CMK (cell line): Measurements from ENCODE around the gene CNKSR3.

ENCODE experiments used
- DNase-seq: peaks from one replicate; pipeline ENCODE4 v3.0.0-alpha.2; 2010; ENCODE audit warnings: low read depth

CNKSR3 gene

GRCh38 chr6:154345811-154346210 lies 164.7 kb downstream of the CNKSR3 start:
- DNase-seq: no peak

DNA sequence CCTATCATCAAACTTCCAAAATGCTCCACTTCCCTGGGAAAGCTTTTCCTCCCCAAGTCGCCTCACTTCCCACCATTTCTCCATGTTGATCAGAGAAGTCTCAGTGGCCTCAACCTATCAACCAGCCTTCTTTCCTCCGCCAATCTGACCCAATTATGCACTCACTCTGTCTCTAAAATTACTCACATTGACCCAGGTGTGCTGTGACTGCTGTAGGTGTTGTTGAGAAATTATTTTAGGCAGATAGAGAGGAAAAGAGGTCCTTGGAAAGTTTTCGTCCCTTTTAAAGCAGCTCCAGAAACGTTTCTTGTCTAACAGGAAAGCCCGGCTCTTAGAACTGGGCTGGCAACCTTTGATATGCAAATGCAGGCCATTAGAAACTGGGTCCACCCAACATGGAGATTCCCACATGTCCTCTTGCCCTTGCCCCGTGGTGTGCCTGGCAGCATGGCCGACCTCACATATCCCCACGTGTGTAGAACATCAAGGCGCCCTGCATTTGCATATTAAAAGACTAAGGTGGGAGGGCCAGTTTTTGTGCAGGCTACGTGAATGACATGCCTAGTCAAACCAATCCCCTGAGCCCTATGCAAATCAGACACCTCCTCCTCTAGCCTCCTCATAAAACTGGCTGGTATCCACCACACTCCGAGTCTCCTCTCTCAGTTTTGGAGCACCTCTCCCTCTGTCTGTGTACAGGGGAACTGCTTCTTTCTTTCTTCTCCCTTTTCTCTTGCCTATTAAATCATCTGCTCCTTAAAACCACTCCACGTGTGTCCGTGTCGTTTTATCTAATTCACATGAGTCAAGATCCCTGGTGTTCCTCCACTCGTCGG lies 166.8 kb downstream of the CNKSR3 start:
- peak; percentile 50 for DNase-seq

GRCh38 chr6:154341871-154342270 lies 168.6 kb downstream of the CNKSR3 start:
- no peak for DNase-seq

GRCh38 chr6:154341336-154341735 lies 169.1 kb downstream of the CNKSR3 start:
- no peak for DNase-seq
